Lung (tissue), 12 donors: ENCODE data around the gene LTBR. TPM values are rescaled to one million over a fixed set of nuclear protein-coding genes. Genes with fewer than 3 reads are reported as not detected.

Source experiments
- ATAC-seq: fragments of 200-7000 bp; cut with Tn5 transposase; one replicate; pipeline ENCODE4 v1.9.1; 2020; ENCODE audit warnings: moderate number of reproducible peaks; ENCODE audit not compliant: insufficient read depth, low FRiP score
- DNase-seq, 3 donors: peaks; one replicate each; pipeline ENCODE4 v3.0.0-alpha.2; 2013 to 2017
- H3K27ac ChIP-seq, 2 donors: one replicate each; pipeline ENCODE4 v1.5.1; 2013; ENCODE audit warnings: mild to moderate bottlenecking in 2 of 2, moderate library complexity in 2 of 2, control low read depth in 1 of 2, inconsistent platforms in 1 of 2, low read depth in 1 of 2, low read length in 1 of 2
- H3K27me3 ChIP-seq, 3 donors: one replicate each; pipeline ENCODE4 v1.5.1; 2013; ENCODE audit warnings: low read length in 2 of 3; ENCODE audit not compliant: control insufficient read depth in 3 of 3, insufficient read depth in 3 of 3
- H3K36me3 ChIP-seq, 4 donors: one replicate each; pipeline ENCODE4 v1.5.1; 2013; ENCODE audit warnings: low read length in 4 of 4, mild to moderate bottlenecking in 1 of 4, moderate library complexity in 1 of 4; ENCODE audit not compliant: control insufficient read depth in 4 of 4, insufficient read depth in 4 of 4
- H3K4me1 ChIP-seq, 5 donors: one replicate each; pipeline ENCODE4 v1.5.1; 2013; ENCODE audit warnings: low read length in 5 of 5, mild to moderate bottlenecking in 2 of 5, moderate library complexity in 1 of 5; ENCODE audit not compliant: control insufficient read depth in 5 of 5, insufficient read depth in 5 of 5
- H3K4me3 ChIP-seq: one replicate; pipeline ENCODE4 v1.5.1; 2013; ENCODE audit warnings: mild to moderate bottlenecking, control low read depth, moderate library complexity
- H3K9ac ChIP-seq, 2 donors: one replicate each; pipeline ENCODE4 v1.5.1; 2013; ENCODE audit warnings: low read length in 2 of 2, control low read depth in 1 of 2; ENCODE audit not compliant: insufficient read depth in 1 of 2
- H3K9me3 ChIP-seq, 4 donors: one replicate each; pipeline ENCODE4 v1.5.1; 2013; ENCODE audit warnings: low read length in 3 of 4, mild to moderate bottlenecking in 1 of 4, moderate library complexity in 1 of 4; ENCODE audit not compliant: control insufficient read depth in 4 of 4, insufficient read depth in 3 of 4
- CTCF ChIP-seq: IDR thresholded peaks from 2 replicates; pipeline ENCODE4 v1.5.1; 2012; ENCODE audit warnings: mild to moderate bottlenecking; ENCODE audit errors: control extremely low read depth, extremely low read depth
- whole genome bisulfite sequencing, 2 donors: extraction: QIAGEN DNeasy Blood & Tissue Kit; methylation state at CpG; one replicate each; pipeline ENCODE4 v1.1.7; 2013; 5-methylcytosine and 5-hydroxymethylcytosine counted together
- polyA plus RNA-seq, 2 donors: library from polyadenylated mRNA; stranded (reverse); fragments of 200-250 nt; gene quantifications; one replicate each; pipeline ENCODE4 v1.2.1, GENCODE V29; 2013
- total RNA-seq, 2 donors: library from RNA; depleted of rRNA in 1 of 2; stranded (reverse); fragments of >200 nt in 1 of 2; gene quantifications; one replicate each; pipeline ENCODE4 v1.2.1, GENCODE V29; 2014 to 2021
- donor health status: control.
- donor health status: control.
- donor health status: Bipolar disorder and iron deficiency.
- donor health status: healthy.
- donor health status: DM: yes; HTN: yes; CAD: no.

LTBR gene
- total and polyA plus RNA-seq, 4 donors, result 52.6 to 134 (median 122) TPM

DNA sequence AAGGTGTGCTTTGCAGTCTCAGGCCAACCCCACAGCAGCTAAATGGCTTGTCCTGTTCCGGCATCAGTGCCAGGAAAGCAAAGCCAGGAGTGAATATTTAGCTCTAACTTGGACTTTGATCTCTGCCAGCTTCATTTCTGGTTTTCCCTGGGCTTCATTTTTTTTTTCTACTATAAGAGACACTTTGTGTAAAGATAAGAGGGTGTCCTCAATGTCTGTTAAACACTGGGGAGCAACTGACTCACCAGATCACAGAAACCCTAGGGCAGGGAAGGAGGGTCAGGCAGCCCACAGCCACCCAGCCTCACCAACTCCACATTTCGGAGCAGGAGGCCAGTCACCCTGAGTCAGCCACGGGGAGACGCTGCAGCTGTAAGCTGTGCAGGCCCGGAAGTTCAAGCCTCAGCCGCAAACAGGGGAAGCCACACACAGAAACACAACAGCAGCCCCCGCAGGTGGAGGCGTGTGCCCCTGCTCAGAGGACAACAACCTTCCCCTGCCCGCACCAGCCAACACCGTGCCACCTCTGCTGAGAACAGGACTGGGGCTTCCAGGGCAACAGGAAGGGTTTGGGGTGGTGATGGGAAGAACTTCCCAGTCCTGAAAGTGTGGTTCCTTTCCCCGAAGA is 48.4 kb upstream of the LTBR start:
- H3K9me3 ChIP-seq, result no peaks in the 10 kb centered on the region
- DNase-seq (peak; percentile 63 to 67 (median 67)), ATAC-seq (peak; percentile 48)
- peak overlapping the region; percentile 12 for H3K4me3 ChIP-seq
- peak; percentile 30 for TF ChIP-seq CTCF
- H3K36me3 ChIP-seq, result peaks cover 20 to 37% (median 30%) of the 10 kb centered on the region in 4 donors
- peak overlapping the region in 1 of 2 donors; percentile 1 for H3K9ac ChIP-seq
- H3K4me1 ChIP-seq, result peaks cover 25 to 61% (median 40%) of the 10 kb centered on the region in 5 donors
- WGBS, 2 donors, result 1 to 2% methylated on average over 11 of the region's 11 CpGs
- H3K27me3 ChIP-seq, result no peaks in the 10 kb centered on the region
- peak overlapping the region; percentile 91 to 99 for H3K27ac ChIP-seq

- peaks cover 25 to 64% (median 40%) of the 10 kb centered on the region in 5 donors for H3K4me1 ChIP-seq
- H3K9me3 ChIP-seq, result no peaks in the 10 kb centered on the region
- DNase-seq (peak; percentile 97 to 99 (median 99)), ATAC-seq (peak; percentile 73)
- 0 to 1% methylated on average over 12 of the region's 12 CpGs for WGBS, 2 donors
- no peak for TF ChIP-seq CTCF
- peak overlapping the region; percentile 20 for H3K4me3 ChIP-seq
- peak overlapping the region in 1 of 2 donors; percentile 72 for H3K9ac ChIP-seq
- peak overlapping the region; percentile 91 to 99 for H3K27ac ChIP-seq
- H3K36me3 ChIP-seq, result peaks cover 14 to 34% (median 24%) of the 10 kb centered on the region in 4 donors
- no peaks in the 10 kb centered on the region for H3K27me3 ChIP-seq
Measured at GRCh38 chr12:6336079-6336888, 47.7 kb upstream of the LTBR start.

DNA sequence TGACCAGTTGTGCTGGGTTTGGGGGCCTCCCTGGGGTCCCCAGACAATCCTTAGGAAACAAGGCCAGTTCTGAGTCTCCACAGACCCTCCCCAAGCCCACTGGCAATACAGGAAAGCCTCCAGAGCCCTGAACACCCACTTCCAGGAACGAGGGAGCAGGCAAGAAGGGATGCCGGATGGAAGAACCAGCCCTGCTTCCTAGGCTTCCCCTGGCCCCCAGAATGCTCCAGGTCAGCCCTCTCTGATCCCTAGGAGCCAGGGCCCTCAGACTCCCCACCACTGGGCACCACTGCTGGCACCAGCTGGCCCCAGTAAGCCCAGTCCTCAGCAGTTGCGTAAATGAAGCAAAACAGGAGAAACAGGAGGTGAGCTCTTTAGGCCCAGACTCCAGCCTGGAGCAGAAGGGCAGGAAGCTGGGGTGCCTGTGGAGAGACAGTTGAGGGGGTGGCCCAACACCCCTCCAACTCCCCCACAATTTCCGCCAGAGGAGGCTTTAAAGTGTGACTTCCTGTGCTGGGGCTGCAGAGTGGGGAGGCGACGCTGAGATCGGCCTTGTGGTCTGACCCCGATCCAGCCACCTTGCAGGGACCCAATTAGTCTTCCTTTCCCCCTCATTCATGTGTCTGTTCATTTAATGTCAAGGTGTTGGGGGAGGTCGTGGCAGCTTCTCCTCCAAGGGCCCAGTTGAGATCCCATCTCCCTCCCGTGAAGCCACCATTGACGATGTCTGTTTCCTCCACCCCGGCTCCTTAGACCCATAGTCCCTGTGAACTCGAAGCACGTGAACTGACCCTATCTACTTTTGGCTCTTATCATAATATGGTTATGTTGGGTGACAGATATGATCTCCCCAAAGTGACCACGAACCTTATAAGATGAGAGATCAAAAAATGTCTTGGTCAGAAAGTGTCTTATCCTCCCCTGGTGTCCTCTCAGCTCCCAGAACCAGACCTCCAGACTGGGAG is 46.8 kb upstream of the LTBR start:
- peak overlapping the region; percentile 87 to 99 for H3K27ac ChIP-seq
- peaks cover 25 to 67% (median 43%) of the 10 kb centered on the region in 5 donors for H3K4me1 ChIP-seq
- no peaks in the 10 kb centered on the region for H3K9me3 ChIP-seq
- H3K4me3 ChIP-seq, result peak overlapping the region; percentile 20
- H3K36me3 ChIP-seq, result peaks cover 11 to 31% (median 18%) of the 10 kb centered on the region in 4 donors
- peak overlapping the region in 1 of 2 donors; percentile 72 for H3K9ac ChIP-seq
- TF ChIP-seq CTCF, result no peak
- DNase-seq (peak in 1 of 3 donors; percentile 72), ATAC-seq (no peak)
- 4 to 11% methylated on average over 15 of the region's 15 CpGs for WGBS, 2 donors
- no peaks in the 10 kb centered on the region for H3K27me3 ChIP-seq
